HEK293T (cell line): ENCODE results near the gene BCO2.

Experiments used
- ELF4 ChIP-seq: fragments of 450-650 bp; IDR thresholded peaks from 2 replicates; pipeline ENCODE4 v1.6.1; 2017; ENCODE audit warnings: antibody characterized with exemption
- FOXA1 ChIP-seq: fragments of 450-650 bp; IDR thresholded peaks from 2 replicates; pipeline ENCODE4 v1.6.1; 2016; ENCODE audit warnings: mild to moderate bottlenecking
- FOXM1 ChIP-seq: fragments of 450-650 bp; IDR thresholded peaks from 2 replicates; pipeline ENCODE4 v1.6.1; 2017; ENCODE audit warnings: mild to moderate bottlenecking, borderline replicate concordance
- LEF1 ChIP-seq: fragments of 450-650 bp; IDR thresholded peaks from 2 replicates; pipeline ENCODE4 v1.6.1; 2017; ENCODE audit warnings: mild to moderate bottlenecking, borderline replicate concordance
- SP1 ChIP-seq: fragments of 450-650 bp; IDR thresholded peaks from 2 replicates; pipeline ENCODE4 v1.6.1; 2017

GRCh38 chr11:112129656-112130055 lies 45.7 kb upstream of the BCO2 start:
- TF ChIP-seq FOXM1, result no peak
- no peak for TF ChIP-seq ELF4
- no peak for TF ChIP-seq FOXA1
- no peak for TF ChIP-seq LEF1
- no peak for TF ChIP-seq SP1
